GM11168 (cell line): ENCODE results near the gene ARHGEF28.

Experiments
- in situ Hi-C: fragments of 300-500 bp; cut with MboI; formaldehyde crosslinking; loops from one replicate; pipeline ENCODE4 v1.12.0; 2022; ENCODE audit warnings: low sequenced_read_pairs; ENCODE audit not compliant: unreplicated experiment

ARHGEF28 gene

DNA sequence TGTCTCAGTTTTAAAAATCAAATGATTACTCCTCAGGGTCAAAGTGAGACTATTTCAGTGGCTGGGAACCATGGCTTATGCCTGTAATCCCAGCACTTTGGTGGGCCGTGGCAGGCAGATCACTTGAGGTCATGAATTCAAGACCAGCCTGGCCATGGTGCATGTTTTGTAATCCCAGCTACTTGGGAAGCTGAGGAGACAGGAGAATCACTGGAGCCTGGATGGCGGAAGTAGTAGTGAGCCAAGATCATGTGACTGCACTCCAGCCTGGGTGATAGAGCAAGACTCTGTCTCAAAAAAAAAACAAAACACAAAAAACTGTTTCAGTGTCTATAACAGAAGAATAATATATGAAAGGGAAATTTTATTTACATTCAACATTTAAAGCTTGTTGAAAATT is 182.9 kb downstream of the ARHGEF28 start:
- in situ Hi-C loops, result no loop called here

DNA sequence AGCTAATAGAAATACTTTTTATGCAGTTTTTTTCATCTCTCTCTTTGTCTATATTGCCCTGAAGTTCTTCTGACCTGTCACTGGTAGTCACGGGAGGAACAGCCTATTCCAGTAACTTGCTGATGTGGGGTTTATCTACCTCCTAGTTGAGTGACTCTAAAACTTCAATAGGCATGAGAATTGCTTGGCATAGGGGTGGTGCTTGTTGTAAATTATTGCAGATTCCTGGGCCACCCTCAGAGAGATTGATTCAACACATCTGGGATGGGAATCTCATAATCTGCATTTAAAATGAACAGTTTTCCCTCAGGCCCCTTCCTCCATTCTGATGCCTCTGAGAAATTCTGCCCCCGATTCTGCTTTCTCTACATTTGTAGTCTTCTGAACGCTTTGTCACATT is 184.4 kb downstream of the ARHGEF28 start:
- in situ Hi-C loops, result no loop called here

DNA sequence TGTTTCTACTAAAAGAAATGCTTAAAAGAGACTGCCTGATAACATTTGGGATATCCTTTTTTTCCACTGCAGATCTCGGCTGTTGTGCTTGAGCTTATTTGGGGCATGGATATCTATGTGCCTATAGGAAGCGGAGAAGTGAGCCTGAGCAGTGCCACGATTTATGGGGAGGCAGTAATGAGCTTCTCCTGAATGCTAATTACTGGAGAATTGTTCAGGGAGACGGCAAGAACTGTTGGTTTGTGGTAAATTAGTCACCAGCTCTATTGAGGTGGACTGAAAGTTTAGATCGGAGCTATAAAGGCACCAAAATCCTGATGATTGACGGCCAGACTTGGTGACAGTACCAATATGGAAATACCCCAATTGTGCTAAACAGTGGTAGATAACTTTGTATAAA is 186.5 kb downstream of the ARHGEF28 start:
- in situ Hi-C loops, result no loop called here

DNA sequence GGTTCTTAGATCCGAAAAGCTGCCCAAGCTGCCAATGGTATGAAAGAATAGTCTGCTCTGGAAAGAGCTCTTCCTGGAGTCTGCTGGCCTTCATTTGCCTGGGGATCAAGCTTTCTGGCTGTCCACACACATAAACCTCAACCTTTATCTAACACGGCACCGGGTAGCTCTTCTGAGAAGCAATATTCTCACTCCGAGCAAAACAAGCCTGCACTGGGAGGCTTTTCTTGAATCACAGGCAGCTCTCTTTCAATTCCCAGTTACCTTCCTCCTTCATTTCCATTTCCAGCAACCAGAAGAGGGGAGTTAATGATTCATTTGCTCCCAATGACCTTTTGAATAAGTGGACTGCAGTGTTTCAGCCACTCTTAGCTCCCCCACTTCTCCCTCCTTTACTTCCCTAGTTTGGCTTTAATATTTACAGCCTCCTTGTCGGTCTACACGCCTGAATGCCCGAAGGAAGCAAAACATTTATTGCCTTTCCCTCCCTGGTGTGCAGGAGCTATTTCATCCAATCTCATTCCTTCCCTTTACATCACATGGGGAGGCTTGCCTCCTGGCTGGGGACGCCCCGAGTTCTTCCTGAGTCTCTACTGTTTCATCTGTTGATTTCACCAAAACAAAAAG is 187.1 kb downstream of the ARHGEF28 start:
- in situ Hi-C loops, result no loop called here

DNA sequence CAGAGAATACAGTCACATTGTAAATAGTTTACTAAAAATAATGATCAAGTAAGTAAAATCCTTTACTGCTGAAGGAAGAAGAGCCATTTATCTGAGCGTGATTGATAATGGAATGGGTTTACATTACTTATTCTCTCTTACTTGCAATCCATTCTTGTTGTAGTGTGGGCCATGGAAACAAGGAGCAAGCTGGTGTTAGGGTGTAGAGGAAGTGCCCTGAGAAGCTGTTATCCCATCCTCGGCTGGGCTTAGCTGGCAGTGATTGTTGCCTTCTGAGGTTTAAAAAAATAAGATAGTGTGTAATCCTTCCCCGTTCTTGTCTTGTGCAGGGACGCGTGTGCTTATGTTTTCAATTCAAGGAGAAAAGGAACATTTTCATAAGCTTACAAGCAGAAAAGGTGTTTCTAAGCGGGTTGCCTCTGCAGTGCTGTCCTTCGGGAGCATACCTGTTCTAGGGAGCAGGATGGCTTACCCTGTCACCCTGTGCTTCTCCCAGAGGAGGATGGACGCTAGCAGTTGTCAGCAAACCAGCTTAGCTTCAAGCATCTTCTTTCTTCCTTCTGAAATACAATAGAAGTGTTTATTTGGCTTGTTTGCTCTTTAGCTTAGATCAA is 188.3 kb downstream of the ARHGEF28 start:
- in situ Hi-C loops, result no loop called here

DNA sequence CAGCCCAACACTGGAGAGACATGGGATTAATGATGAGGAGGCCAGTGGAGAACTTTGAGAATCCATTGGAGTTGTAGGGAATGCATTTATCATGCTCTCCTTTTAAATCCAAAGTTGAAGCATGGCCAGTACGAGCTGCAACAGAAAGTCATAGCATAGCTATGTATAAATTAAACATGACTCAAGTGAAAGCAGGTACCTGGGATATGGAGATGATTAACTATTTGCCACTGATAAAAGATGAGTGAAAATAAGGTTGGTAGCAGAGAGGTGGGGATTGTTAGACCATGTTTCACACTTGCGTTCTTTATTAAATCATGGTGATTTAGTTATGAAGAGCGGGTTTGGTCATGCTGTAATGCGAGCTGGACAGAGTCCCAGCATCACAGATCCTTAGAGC is 189.6 kb downstream of the ARHGEF28 start:
- in situ Hi-C loops, result no loop called here

DNA sequence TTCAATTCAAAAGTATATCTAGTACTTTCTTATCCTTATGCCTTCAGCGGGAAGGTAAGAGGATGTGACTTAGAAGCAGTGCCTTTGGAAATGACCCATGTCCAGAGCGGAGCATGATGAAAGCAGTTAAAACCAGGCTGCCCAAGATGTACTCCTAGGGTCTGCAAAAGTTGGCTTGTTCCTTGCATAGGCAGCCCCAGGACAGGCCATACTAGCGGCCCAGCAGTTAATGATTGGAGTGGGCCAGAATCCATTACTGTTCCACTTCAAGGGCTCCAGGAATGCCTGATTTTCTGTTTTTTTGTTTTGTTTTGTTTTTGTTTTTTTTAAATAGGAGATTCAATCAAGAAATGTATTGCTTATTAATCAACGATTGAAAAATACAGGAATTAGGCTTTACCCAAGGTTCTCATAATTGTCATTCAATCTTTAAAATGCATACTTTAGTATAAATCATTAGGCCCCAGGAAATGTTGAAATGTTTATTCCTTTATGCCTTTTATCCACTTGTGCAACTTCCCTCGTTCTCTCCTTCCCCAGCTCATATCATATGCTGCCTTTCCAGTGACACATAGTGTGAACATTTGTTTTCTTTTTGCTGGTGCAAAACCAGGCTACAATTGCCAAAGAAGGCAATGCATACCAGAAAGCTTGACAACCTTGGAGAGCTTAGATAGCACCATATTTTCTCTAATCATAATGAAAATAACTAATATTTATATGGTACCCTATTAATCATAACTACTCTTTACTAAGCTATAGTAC is 190.8 kb downstream of the ARHGEF28 start:
- in situ Hi-C loops, result no loop called here

DNA sequence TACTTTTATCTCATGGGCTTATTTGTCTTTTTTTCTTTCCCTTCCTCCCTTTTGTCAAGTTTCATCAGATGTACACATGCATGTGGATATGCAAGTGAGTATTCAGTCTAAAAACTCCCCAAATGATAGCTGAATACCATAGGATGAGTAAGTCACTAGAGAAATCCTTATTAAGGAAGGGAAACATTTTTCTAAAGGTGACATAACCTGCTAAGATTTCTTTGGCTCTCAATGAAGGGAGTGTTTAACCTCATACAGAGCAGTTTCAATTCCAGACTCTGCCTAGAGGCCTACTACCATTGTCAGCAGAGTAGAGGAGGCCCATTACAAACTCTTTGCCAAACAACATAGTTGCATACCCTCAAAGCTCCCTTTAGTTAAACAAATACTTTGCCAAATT is 192.4 kb downstream of the ARHGEF28 start:
- in situ Hi-C loops, result no loop called here

DNA sequence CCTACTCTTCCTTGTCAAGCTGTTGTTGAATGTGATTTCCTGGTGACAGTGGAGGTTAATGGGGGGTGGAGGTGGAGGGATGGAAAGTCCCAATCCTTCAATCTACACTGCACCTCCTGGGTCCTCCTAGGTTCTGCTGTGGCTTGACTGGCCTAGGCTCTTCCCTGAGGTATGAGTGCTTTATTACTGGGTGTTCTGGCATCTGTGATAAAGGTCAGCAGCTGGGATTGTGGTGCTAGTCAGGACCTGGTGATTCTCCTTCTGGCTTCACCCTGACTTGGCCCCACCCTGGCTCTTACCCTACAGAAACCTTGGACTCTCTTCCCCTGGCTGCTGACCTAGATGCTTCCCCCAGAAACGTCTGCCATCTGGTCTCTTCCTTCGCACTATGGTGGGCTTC is 194.3 kb downstream of the ARHGEF28 start:
- in situ Hi-C loops, result no loop called here

DNA sequence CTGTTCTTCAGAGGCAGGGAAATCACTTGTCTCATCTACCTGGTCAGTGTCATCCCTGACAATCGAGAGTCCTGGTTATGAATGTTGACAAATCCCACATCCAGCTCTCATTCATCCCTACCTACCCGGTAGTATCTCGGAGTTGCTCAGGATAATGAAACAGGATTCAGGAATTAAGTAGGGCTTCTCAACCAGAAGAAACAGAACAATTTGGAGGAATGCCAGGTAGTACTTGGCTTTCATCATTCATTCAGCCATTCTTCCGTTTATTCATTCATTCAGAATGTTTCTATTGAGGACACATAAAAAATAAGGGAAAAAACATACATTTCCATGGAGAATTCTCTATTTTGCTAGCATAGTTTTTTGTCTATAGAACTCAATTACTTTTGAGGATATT is 195.0 kb downstream of the ARHGEF28 start:
- in situ Hi-C loops, result no loop called here

DNA sequence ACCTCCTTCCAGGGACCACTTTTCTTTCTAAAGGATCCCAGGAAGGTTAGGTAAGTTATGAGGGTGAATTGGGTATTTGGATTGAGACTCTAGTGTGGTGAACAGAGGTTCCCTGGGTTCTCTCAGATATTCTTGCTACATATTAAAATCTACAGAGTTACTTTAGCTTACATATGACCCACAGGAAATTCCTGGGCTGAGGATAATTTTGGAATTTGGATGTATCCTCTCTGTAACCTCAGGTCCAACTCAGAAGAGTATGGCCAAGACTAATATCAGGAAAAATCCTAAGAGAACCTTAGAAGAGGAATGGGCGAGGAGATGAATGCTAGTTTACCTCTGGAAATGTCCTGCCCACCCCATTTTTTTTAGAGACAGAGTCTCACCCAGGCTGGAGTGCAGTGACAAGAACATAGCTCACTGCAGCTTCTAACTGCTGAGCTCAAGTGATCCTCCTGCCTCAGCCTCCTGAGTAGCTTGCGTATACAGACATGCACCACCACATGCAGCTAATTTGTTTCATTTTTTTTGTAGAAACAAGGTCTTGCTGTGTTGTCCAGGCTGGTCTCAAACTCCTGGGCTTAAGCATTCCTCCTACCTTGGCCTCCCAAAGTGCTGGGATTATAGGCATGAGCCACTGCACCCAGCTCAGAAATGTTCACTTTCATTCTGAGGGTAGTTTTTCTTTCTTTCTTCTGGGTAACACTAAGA is 196.4 kb downstream of the ARHGEF28 start:
- in situ Hi-C loops, result no loop called here

DNA sequence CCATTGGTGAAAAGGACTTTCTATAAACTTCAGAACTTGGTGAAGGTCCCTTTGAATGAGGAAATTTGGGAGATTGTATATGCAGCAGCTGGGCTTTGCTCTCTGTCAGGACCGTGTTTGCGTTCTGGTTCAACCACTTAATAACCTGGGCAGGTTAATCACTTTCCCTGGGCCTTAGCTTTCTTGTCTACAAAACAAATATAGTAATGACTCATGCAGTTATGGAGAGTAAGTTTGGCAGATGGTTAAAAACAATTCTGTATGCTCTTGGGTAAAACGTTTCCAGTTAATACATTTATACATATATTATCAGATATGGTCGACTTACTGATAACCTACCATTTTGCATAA is 197.0 kb downstream of the ARHGEF28 start:
- in situ Hi-C loops, result no loop called here

DNA sequence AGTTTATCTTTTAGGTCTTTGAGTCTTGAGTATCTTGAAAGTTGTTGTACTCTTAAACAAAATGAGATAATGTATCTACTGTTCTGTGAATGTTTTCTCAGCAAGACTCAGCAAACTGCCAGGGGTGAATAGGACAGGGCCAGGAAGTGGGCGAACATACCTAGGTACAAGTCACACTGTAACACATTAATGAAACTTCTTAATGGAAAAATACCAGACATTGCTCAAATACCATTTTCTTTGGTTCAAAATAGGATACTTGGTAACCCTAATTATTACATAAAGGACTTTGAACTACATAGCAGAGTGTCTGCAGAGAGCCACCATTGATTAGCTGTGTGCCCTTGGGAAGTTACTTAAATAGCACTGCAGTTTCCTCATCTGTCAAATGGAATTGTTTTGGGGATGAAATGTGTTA is 197.5 kb downstream of the ARHGEF28 start:
- in situ Hi-C loops, result no loop called here

DNA sequence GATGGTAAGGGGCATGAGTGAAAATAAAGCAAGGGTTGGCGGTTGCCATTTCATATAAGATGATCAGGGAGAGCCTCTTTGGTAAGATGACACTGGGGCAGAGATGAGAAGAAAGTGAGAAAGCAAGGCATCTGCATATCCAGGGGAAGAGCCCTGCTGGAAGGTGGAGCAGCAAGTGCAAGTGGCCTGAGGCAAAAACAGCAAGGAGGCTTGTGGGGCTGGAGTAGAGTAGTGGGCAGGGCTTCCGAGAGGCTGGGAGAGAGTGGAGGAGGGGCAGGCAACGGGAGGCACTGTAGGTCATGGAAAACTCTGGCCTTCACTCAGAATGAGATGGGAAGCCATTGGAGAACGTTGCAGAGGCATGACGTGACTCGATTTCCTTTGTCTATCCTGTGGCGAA is 199.2 kb downstream of the ARHGEF28 start:
- in situ Hi-C loops, result no loop called here

DNA sequence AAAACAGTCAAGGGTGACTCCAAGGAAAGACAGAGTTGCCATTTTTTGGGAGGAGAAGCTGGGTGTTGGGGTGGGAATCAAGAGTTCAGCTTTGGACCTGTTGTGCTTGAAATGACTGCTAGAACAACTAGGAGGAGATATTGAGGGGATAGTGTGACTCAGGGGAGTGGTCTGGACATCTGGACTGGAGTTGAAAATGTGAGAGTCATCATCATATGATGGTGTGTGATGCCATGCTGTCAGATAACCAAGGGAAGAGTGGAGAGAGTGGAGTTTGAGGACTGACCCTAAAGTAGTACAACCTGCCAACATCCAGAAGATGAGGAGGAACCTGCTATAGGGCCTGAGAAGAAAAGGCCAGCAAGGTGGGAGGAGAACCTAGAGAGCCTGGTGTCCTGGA is 199.7 kb downstream of the ARHGEF28 start:
- in situ Hi-C loops, result no loop called here

DNA sequence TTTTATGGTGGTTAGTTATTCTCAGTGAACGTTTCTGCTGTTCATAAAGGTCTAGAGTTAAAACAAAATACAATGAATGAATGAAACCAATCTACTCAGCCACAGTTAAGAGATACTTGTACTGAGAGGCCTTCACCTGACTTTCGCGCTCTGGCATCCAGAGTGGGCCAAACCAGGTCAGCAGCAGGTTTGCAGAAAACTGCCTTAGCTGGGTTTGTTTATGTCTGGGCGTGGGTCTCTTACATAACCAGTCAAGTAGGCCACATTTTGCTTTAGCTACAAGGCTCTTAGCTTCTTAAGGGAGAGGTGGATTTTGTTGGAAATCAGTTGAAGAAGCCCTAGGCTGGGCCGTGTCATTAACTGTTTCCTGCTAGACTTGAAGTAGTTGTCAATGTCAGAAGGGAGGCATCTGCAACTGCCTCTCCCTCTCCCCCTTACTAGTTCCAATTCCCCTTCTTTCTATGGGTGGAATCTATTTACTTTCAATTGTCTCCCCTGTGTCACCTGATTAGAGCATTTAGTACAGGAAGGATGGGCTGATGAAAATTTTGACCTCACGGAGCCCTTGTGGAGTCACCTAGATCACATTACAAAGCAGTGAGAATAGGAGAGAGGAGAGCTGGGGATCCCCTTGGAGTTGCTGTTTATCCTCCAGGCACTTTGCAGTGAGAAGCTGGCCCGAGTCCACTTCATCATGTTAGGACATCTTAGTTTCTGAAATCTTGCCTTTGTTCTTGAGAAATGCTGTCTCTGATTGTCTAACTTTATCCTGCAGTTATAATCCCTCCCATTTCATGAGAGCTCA is 200.5 kb downstream of the ARHGEF28 start:
- in situ Hi-C loops, result no loop called here

DNA sequence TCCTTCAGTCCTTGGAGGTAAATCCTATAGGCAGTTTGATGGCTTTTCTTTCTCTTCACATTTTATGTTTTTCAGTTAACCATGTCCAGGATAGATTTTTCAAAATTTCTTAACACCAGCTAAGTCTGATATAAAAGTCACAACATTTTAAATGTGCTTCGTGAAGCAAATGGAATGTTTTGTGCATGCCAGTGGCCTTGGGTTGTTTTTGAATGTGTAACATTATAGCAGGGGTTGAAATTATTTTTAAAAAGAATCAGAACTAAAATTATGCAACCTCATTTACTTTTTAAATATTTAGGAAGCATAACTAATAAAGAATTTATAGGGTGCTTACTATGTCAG is 201.1 kb downstream of the ARHGEF28 start:
- in situ Hi-C loops, result no loop called here

DNA sequence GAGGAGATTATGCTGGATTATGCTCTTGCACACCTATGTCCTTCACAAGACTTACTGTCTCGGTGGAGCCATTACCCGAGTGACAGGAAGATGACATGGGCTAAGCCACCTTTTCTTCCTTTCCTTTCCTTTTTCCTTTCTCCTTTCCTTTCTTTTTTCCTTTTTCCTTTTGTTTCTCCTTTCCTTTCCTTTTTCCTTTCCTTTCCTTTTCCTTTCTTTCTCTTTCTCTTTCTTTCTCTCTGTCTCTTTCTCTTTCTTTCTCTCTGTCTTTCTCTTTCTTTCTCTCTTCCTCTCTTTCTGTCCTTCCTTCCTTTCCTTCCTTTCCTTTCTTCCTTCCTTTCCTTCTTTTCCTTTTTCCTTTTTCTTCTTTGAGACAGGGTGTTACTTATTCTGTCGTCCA is 202.5 kb downstream of the ARHGEF28 start:
- in situ Hi-C loops, result no loop called here

DNA sequence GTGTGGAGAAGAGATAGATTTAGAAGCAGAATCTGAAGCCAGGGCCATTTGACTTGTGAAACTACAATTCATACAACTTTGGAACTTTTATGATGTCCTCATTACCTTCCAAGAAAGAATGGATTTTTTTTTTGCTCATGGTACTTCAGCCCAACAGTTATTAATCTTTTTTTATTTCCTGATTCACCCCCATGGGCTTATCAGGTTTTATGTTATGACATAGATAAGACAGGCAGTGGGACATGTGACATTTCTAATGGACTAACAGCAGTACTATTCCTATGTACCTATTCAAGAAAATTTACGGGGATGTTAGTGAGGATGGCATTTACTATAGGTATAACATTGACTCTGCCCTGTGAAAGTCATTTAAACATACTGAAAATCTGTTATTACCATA is 204.7 kb downstream of the ARHGEF28 start:
- in situ Hi-C loops, result no loop called here

DNA sequence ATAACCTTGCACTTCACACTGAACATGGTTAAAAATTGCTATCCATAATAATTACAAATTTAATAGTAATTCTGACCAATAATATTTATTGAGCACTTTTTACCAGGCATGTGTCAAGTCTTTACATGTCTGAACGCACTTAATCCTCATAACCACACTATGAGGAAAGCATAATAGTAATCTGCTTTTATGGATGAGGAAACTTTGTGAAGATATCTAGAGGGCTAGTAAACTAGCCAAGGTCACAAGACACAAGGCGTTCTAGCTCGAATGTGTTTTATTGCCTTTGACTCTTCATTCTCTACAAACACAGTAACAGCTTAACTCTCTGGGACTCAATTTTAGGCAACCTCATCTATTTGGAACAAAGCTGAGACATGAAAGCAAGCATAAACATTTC is 205.1 kb downstream of the ARHGEF28 start:
- in situ Hi-C loops, result no loop called here

DNA sequence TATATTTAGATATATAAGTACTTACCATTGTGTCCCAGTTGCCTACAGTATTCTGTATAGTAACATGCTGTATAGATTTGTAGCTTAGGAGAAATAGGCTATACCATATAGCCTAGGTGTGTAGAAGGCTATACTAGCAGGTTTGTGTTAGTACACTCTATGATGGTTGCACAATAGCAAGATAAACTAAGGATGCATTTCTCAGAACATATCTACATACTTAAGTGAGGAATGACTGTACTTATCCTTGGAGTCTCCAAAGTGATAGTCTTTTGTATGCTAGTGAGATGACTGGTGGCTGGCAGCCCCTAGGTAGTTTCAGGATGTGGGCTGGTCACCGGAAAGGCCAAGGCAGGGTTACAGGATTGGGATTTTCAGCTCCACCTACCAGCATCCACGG is 208.7 kb downstream of the ARHGEF28 start:
- in situ Hi-C loops, result no loop called here
